Osteoblast (primary cell): Measurements from ENCODE around the gene SLC23A2. TPM values are rescaled to one million over a fixed set of nuclear protein-coding genes. Genes with fewer than 3 reads are reported as not detected.

ENCODE experiments used
- DNase-seq: peaks from one replicate; pipeline ENCODE4 v3.0.0; 2011; ENCODE audit warnings: low spot score, mixed read lengths; ENCODE audit not compliant: insufficient read length; ENCODE audit errors: missing footprints
- H2AFZ ChIP-seq: 2 replicates; pipeline ENCODE4 v1.6.0; 2011; ENCODE audit warnings: mild to moderate bottlenecking, low read length
- H3K27ac ChIP-seq: 2 replicates; pipeline ENCODE4 v1.5.1; 2011; ENCODE audit warnings: mild to moderate bottlenecking, low read depth, low read length, moderate library complexity
- H3K27me3 ChIP-seq: 2 replicates; pipeline ENCODE4 v1.6.0; 2012; ENCODE audit warnings: mild to moderate bottlenecking, control low read depth, inconsistent platforms, low read length, moderate library complexity; ENCODE audit not compliant: insufficient read depth
- H3K36me3 ChIP-seq: 2 replicates; pipeline ENCODE4 v1.5.1; 2011; ENCODE audit warnings: mild to moderate bottlenecking, low read length, control low read depth, moderate library complexity; ENCODE audit not compliant: insufficient read depth
- H3K4me1 ChIP-seq: 2 replicates; pipeline ENCODE4 v1.5.1; 2011; ENCODE audit warnings: mild to moderate bottlenecking, low read length, control low read depth, moderate library complexity; ENCODE audit not compliant: insufficient read depth
- H3K4me2 ChIP-seq: 2 replicates; pipeline ENCODE4 v1.6.0; 2011; ENCODE audit warnings: mild to moderate bottlenecking, low read length; ENCODE audit not compliant: insufficient read depth
- H3K4me3 ChIP-seq: fragments of 200-600 bp; sonication (generic); 3 replicates; pipeline ENCODE4 v1.5.1; 2012; ENCODE audit warnings: mild to moderate bottlenecking, low read length, inconsistent platforms; ENCODE audit not compliant: insufficient read depth
- H3K79me2 ChIP-seq: 2 replicates; pipeline ENCODE4 v1.6.0; 2012; ENCODE audit warnings: mild to moderate bottlenecking, low read length, control low read depth, inconsistent platforms; ENCODE audit not compliant: insufficient read depth
- H3K9me3 ChIP-seq: 2 replicates; pipeline ENCODE4 v1.5.1; 2011; ENCODE audit warnings: low read depth, low read length, control low read depth
- H4K20me1 ChIP-seq: 2 replicates; pipeline ENCODE4 v1.6.0; 2012; ENCODE audit warnings: mild to moderate bottlenecking, low read length, control low read depth; ENCODE audit not compliant: insufficient read depth
- CTCF ChIP-seq: IDR thresholded peaks from 2 replicates; pipeline ENCODE4 v1.5.1; 2011; ENCODE audit warnings: mild to moderate bottlenecking, low read depth, low read length, moderate library complexity; ENCODE audit errors: extremely low read depth
- total RNA-seq: library from RNA; depleted of rRNA; stranded (reverse); fragments of >200 nt; gene quantifications from 2 replicates; pipeline ENCODE4 v1.2.3, GENCODE V29; 2012

SLC23A2 gene
- total RNA-seq, 1 donor = 20.6 TPM

DNA sequence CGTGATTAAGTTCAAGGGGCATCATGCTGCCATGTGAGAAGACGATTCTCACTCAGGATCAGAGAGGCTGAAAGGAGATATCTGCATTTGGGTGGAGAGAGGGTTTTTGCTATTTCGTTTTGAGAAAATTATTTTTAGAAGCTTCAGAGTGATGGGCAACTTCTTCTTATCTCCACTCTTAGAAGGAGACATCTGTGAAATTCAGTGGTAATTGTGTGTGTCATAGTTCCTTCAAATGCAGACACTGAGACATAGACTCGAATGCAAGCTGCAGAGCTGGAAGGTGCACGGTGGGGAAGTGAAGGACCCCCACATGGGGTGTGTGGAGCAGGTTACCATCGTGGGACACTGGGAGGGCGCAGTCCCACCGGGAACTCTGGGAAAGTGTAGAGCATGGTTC is 162.8 kb downstream of the SLC23A2 start:
- no peaks in the 10 kb centered on the region for H3K9me3 ChIP-seq
- no peaks in the 10 kb centered on the region for H4K20me1 ChIP-seq
- H3K27ac ChIP-seq = no peak overlapping the region
- H3K4me3 ChIP-seq = no peak overlapping the region
- H3K36me3 ChIP-seq = no peaks in the 10 kb centered on the region
- DNase-seq = no peak
- H3K4me1 ChIP-seq = no peaks in the 10 kb centered on the region
- no peaks in the 10 kb centered on the region for H3K79me2 ChIP-seq
- no peak overlapping the region for H2AFZ ChIP-seq
- no peak for TF ChIP-seq CTCF
- H3K27me3 ChIP-seq = peaks cover 25% of the 10 kb centered on the region
- no peak overlapping the region for H3K4me2 ChIP-seq

- H3K4me1 ChIP-seq = no peaks in the 10 kb centered on the region
- TF ChIP-seq CTCF = no peak
- no peak overlapping the region for H3K27ac ChIP-seq
- no peaks in the 10 kb centered on the region for H3K79me2 ChIP-seq
- H2AFZ ChIP-seq = no peak overlapping the region
- peaks cover 25% of the 10 kb centered on the region for H3K27me3 ChIP-seq
- H3K36me3 ChIP-seq = no peaks in the 10 kb centered on the region
- no peak overlapping the region for H3K4me2 ChIP-seq
- no peak for DNase-seq
- H3K4me3 ChIP-seq = no peak overlapping the region
- no peaks in the 10 kb centered on the region for H4K20me1 ChIP-seq
- H3K9me3 ChIP-seq = no peaks in the 10 kb centered on the region
Observed at GRCh38 chr20:4837760-4838159, 163.6 kb downstream of the SLC23A2 start.

DNA sequence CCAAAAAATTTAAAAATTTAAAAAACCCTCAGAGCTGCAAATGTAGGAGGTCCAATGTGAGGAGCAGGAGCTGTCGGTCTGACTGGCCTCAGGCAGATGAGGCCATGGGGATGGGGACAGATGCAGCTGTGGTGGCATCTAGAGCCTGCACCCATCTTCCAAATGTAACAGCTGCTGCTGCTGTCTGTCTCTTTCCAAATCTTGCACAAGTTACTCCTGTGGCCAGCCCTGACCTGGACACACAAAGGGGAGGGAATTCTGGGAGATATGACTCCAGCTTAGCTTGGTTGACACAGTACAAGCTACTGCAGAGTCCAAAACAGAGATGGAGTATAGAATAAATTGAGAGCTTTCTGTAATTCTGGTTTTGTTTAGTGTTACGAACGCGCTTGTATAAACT is 164.4 kb downstream of the SLC23A2 start:
- no peak overlapping the region for H3K4me3 ChIP-seq
- H3K27ac ChIP-seq = no peak overlapping the region
- peaks cover 25% of the 10 kb centered on the region for H3K27me3 ChIP-seq
- no peaks in the 10 kb centered on the region for H3K9me3 ChIP-seq
- no peaks in the 10 kb centered on the region for H4K20me1 ChIP-seq
- no peaks in the 10 kb centered on the region for H3K79me2 ChIP-seq
- no peak for DNase-seq
- no peak for TF ChIP-seq CTCF
- H2AFZ ChIP-seq = no peak overlapping the region
- no peaks in the 10 kb centered on the region for H3K4me1 ChIP-seq
- no peaks in the 10 kb centered on the region for H3K36me3 ChIP-seq
- no peak overlapping the region for H3K4me2 ChIP-seq

- Histone ChIP-seq H3K27me3 (peaks cover 25% of the 10 kb centered on the region), H2AFZ (no peak overlapping the region), H3K36me3 (no peaks in the 10 kb centered on the region), H3K79me2 (no peaks in the 10 kb centered on the region), H3K4me2 (no peak overlapping the region), H4K20me1 (no peaks in the 10 kb centered on the region), H3K27ac (no peak overlapping the region), H3K4me1 (no peaks in the 10 kb centered on the region), H3K4me3 (no peak overlapping the region), H3K9me3 (no peaks in the 10 kb centered on the region)
- TF ChIP-seq CTCF = no peak
- no peak for DNase-seq
Observed at GRCh38 chr20:4836473-4836872, 164.8 kb downstream of the SLC23A2 start.
